Airway epithelial cell (primary cell): ENCODE results near the gene MRPL50. TPM values are rescaled to one million over a fixed set of nuclear protein-coding genes. Genes with fewer than 3 reads are reported as not detected.

Experiments
- total RNA-seq: library from RNA; depleted of rRNA; stranded (reverse); fragments of >200 nt; gene quantifications from 2 replicates; pipeline ENCODE4 v1.2.3, GENCODE V29; 2015

The MRPL50 gene
- total RNA-seq = 13.5 and 14.2 TPM in 2 replicates

GRCh38 chr9:101398068-101398929 is at the start of gene MRPL50, which contains the start of gene ZNF189:
Gene MRPL50 (minus strand): TSS chr9:101398618. CDS start chr9:101398592, 26 bp downstream.
Gene ZNF189 (plus strand): TSS chr9:101398851. CDS start chr9:101399157, 306 bp downstream.

GRCh38 chr9:101435601-101436079 is 37.2 kb upstream of the MRPL50 start, which contains the start of gene ALDOB:
Gene ALDOB (minus strand): TSS chr9:101435774. CDS start chr9:101430887, 4,887 bp downstream.

GRCh38 chr9:101384873-101385536 is 13.4 kb downstream of the MRPL50 start, which contains the start of gene BAAT:
Gene BAAT (minus strand): TSS chr9:101385006. CDS start chr9:101371404, 13,602 bp downstream.

Other genes starting within 250 kb of the MRPL50 start
- 0.05 and 0.07 TPM in 2 replicates for gene BAAT, start 13.6 kb downstream of the MRPL50 start, total RNA-seq
- gene ZNF189, start 233 bp upstream of the MRPL50 start, total RNA-seq = 6.9 and 8.3 TPM in 2 replicates
- not detected in 2 replicates for gene ALDOB, start 37.2 kb upstream of the MRPL50 start, total RNA-seq
- 11.4 and 18.1 TPM in 2 replicates for gene RNF20, start 135.2 kb upstream of the MRPL50 start, total RNA-seq
- gene PPP3R2, start 196.4 kb upstream of the MRPL50 start, total RNA-seq = not detected in 2 replicates